ENCODE results near the gene PAX4. TPM values are rescaled to one million over a fixed set of nuclear protein-coding genes. Genes with fewer than 3 reads are reported as not detected.

Gene PAX4
- total and polyA plus RNA-seq, 2 experiments from 2014 or later = not detected

GRCh38 chr7:127594490-127594889, 23.5 kb downstream of the PAX4 start:
- Histone ChIP-seq H3K27ac (no peak overlapping the region), H3K27me3 (no peaks in the 10 kb centered on the region), H3K4me3 (no peak overlapping the region), H3K36me3 (peaks cover 6% of the 10 kb centered on the region), H3K4me1 (ENCODE audit: low read depth) (no peaks in the 10 kb centered on the region), H3K9me3 (ENCODE audit: low read depth) (no peaks in the 10 kb centered on the region)
- TF ChIP-seq CTCF (IDR thresholded peaks at IDR 0.05; ENCODE audit: low read depth, low read length) = no peak
- DNase-seq (ENCODE audit: low read depth in 1 of 2, low spot score in 1 of 2) = no peak

GRCh38 chr7:127592550-127592949, 25.4 kb downstream of the PAX4 start:
- no peaks in the 10 kb centered on the region for H3K27me3 ChIP-seq
- no peak overlapping the region for H3K4me3 ChIP-seq
- TF ChIP-seq CTCF (IDR thresholded peaks at IDR 0.05; ENCODE audit: low read depth, low read length) = no peak
- no peaks in the 10 kb centered on the region for H3K4me1 ChIP-seq (ENCODE audit: low read depth)
- no peaks in the 10 kb centered on the region for H3K9me3 ChIP-seq (ENCODE audit: low read depth)
- peaks cover 6% of the 10 kb centered on the region for H3K36me3 ChIP-seq
- H3K27ac ChIP-seq = no peak overlapping the region
- DNase-seq (ENCODE audit: low read depth in 1 of 2, low spot score in 1 of 2) = no peak

- no peaks in the 10 kb centered on the region for H3K27me3 ChIP-seq
- peaks cover 6% of the 10 kb centered on the region for H3K36me3 ChIP-seq
- no peaks in the 10 kb centered on the region for H3K4me1 ChIP-seq (ENCODE audit: low read depth)
- H3K27ac ChIP-seq = no peak overlapping the region
- no peak for TF ChIP-seq CTCF (IDR thresholded peaks at IDR 0.05; ENCODE audit: low read depth, low read length)
- DNase-seq (ENCODE audit: low read depth in 1 of 2, low spot score in 1 of 2) = no peak
- H3K9me3 ChIP-seq (ENCODE audit: low read depth) = no peaks in the 10 kb centered on the region
- H3K4me3 ChIP-seq = no peak overlapping the region
Measured at GRCh38 chr7:127591591-127591990, 26.4 kb downstream of the PAX4 start.

- DNase-seq (ENCODE audit: low read depth in 1 of 2, low spot score in 1 of 2) = no peak
- H3K36me3 ChIP-seq = peaks cover 6% of the 10 kb centered on the region
- TF ChIP-seq CTCF (IDR thresholded peaks at IDR 0.05; ENCODE audit: low read depth, low read length) = no peak
- no peaks in the 10 kb centered on the region for H3K27me3 ChIP-seq
- H3K4me3 ChIP-seq = no peak overlapping the region
- H3K9me3 ChIP-seq (ENCODE audit: low read depth) = no peaks in the 10 kb centered on the region
- no peaks in the 10 kb centered on the region for H3K4me1 ChIP-seq (ENCODE audit: low read depth)
- H3K27ac ChIP-seq = no peak overlapping the region
Measured at GRCh38 chr7:127591189-127591588, 26.8 kb downstream of the PAX4 start.

- no peak overlapping the region for H3K27ac ChIP-seq
- no peaks in the 10 kb centered on the region for H3K9me3 ChIP-seq (ENCODE audit: low read depth)
- TF ChIP-seq CTCF (IDR thresholded peaks at IDR 0.05; ENCODE audit: low read depth, low read length) = no peak
- no peaks in the 10 kb centered on the region for H3K4me1 ChIP-seq (ENCODE audit: low read depth)
- no peak overlapping the region for H3K4me3 ChIP-seq
- peaks cover 6% of the 10 kb centered on the region for H3K36me3 ChIP-seq
- no peaks in the 10 kb centered on the region for H3K27me3 ChIP-seq
- no peak for DNase-seq (ENCODE audit: low read depth in 1 of 2, low spot score in 1 of 2)
Measured at GRCh38 chr7:127589896-127590295, 28.0 kb downstream of the PAX4 start.

Data from cardiac muscle cell (in vitro differentiated cells and primary cell).